Measurements from ENCODE around the gene SPTSSB. TPM values are rescaled to one million over a fixed set of nuclear protein-coding genes. Genes with fewer than 3 reads are reported as not detected.

SPTSSB gene
- total RNA-seq, 1 donor from 2014 or later = not detected

GRCh38 chr3:161295325-161295724 lies 76.0 kb downstream of the SPTSSB start:
- DNase-seq = no peak
- Mint-ChIP-seq H3K27ac (no peak overlapping the region), H3K36me3 (ENCODE audit: low read depth) (peaks cover 5% of the 10 kb centered on the region), H3K4me3 (no peak overlapping the region), H3K9me3 (peaks cover 20% of the 10 kb centered on the region), H3K27me3 (peaks cover 5% of the 10 kb centered on the region), H3K4me1 (no peaks in the 10 kb centered on the region)
- intact Hi-C loops (cut with micrococcal nuclease) = no loop called here
- no peak for ATAC-seq (ENCODE audit: low read depth)
- ChIA-PET CTCF (no interaction called here), POLR2A (no interaction called here)
- no peak for TF ChIP-seq CTCF (IDR thresholded peaks at IDR 0.05)

Other genes starting within 250 kb of the SPTSSB start
- gene NMD3, start 150.2 kb downstream of the SPTSSB start, total RNA-seq = 44.2 and 45.8 TPM in 2 replicates
- not detected in 2 replicates for gene OTOL1, start 125.3 kb upstream of the SPTSSB start, total RNA-seq